ENCODE measurements around the gene DHRS3. TPM values are rescaled to one million over a fixed set of nuclear protein-coding genes. Genes with fewer than 3 reads are reported as not detected.

DHRS3 gene
- total and polyA plus RNA-seq, 2 of the 13 experiments (the other 11 are each of a cell fraction or from before 2014, with no cell fraction given) = 48.5 to 90.5 TPM

- TF ChIP-seq SOX13 (IDR thresholded peaks at IDR 0.05) (peak; percentile 77), SOX13 (CRISPR knock-in tag; conservative IDR thresholded peaks at IDR 0.05 in 1 of 2, IDR thresholded peaks at IDR 0.05 in 1 of 2) (peak in 1 of 2 experiments; percentile 95; a peak in 2 of 4 replicates), SMC3 (IDR thresholded peaks at IDR 0.05; ENCODE audit: low read length) (no peak), SOX6 (IDR thresholded peaks at IDR 0.05) (no peak), SOX6 (CRISPR knock-in tag; IDR thresholded peaks at IDR 0.05) (peak; percentile 98), NR0B2 (CRISPR knock-in tag; IDR thresholded peaks at IDR 0.05) (no peak), FOSL2 (CRISPR knock-in tag; IDR thresholded peaks at IDR 0.05) (peak; percentile 88), ZSCAN29 (CRISPR knock-in tag; conservative IDR thresholded peaks at IDR 0.05) (no peak; the same call in 1 of the 2 replicates), SIX4 (CRISPR knock-in tag; IDR thresholded peaks at IDR 0.05) (peak; percentile 73), FOXA3 (CRISPR knock-in tag; IDR thresholded peaks at IDR 0.05) (peak; percentile 96), ARID4A (CRISPR knock-in tag; IDR thresholded peaks at IDR 0.05; ENCODE audit: borderline replicate concordance) (peak; percentile 82; the same call in 1 of the 2 replicates), GRHL1 (CRISPR knock-in tag; conservative IDR thresholded peaks at IDR 0.05) (no peak), BRF2 (CRISPR knock-in tag; IDR thresholded peaks at IDR 0.05) (peak; percentile 52; the same call in 1 of the 2 replicates), THYN1 (CRISPR knock-in tag; IDR thresholded peaks at IDR 0.05; ENCODE audit: borderline replicate concordance, low read depth) (no peak), ZNF18 (CRISPR knock-in tag; IDR thresholded peaks at IDR 0.05; ENCODE audit: insufficient replicate concordance) (peak; percentile 67), GTF3A (CRISPR knock-in tag; conservative IDR thresholded peaks at IDR 0.05) (no peak), ARID3A (IDR thresholded peaks at IDR 0.05; ENCODE audit: low read depth, low read length) (peak; percentile 53; the same call in 1 of the 2 replicates)
Measured at GRCh38 chr1:12615865-12616708, 1.9 kb downstream of the DHRS3 start (continued).
